ENCODE data around the gene UBE2Z. TPM values are rescaled to one million over a fixed set of nuclear protein-coding genes. Genes with fewer than 3 reads are reported as not detected.
A peak's percentile ranks its signal among the peaks of the same experiment; 100 is the strongest.

Gene UBE2Z
- total and polyA plus RNA-seq, 2 of the 13 experiments (the other 11 are each of a cell fraction or from before 2014, with no cell fraction given) = 63.2 to 122 TPM

- TF ChIP-seq ZBTB3 (CRISPR knock-in tag; IDR thresholded peaks at IDR 0.05; ENCODE audit: borderline replicate concordance, low read depth) = no peak
- TF ChIP-seq, protein P1, sequence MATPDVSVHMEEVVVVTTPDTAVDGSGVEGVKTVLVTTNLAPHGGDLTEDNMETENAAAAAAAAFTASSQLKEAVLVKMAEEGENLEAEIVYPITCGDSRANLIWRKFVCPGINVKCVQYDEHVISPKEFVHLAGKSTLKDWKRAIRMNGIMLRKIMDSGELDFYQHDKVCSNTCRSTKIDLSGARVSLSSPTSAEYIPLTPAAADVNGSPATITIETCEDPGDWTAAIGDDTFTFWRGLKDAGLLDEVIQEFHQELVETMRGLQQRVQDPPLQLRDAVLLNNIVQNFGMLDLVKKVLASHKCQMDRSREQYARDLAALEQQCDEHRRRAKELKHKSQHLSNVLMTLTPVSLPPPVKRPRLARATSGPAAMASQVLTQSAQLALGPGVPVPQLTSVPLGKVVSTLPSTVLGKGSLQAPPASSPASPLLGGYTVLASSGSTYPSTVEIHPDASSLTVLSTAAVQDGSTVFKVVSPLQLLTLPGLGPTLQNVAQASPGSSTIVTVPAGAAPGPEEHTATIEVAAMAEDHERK (CRISPR knock-in tag; IDR thresholded peaks at IDR 0.05; ENCODE audit: low read depth) = no peak
- peak; percentile 69; the same call in 1 of the 2 replicates for TF ChIP-seq ZNF749 (CRISPR knock-in tag; IDR thresholded peaks at IDR 0.05; ENCODE audit: borderline replicate concordance)
- no peak for TF ChIP-seq HNRNPK (IDR thresholded peaks at IDR 0.05; ENCODE audit: low read depth, low read length, poor library complexity, severe bottlenecking)
- no peak for TF ChIP-seq ZNF207 (IDR thresholded peaks at IDR 0.05; ENCODE audit: borderline replicate concordance)
- peak; percentile 71 for TF ChIP-seq ZFX (CRISPR knock-in tag; IDR thresholded peaks at IDR 0.05; ENCODE audit: low read depth)
- TF ChIP-seq DR1 (CRISPR knock-in tag; IDR thresholded peaks at IDR 0.05) = peak; percentile 51; the same call in 1 of the 2 replicates
- TF ChIP-seq HNF1B (CRISPR knock-in tag; IDR thresholded peaks at IDR 0.05) = peak; percentile 82
- peak; percentile 80 for TF ChIP-seq SOX5 (CRISPR knock-in tag; IDR thresholded peaks at IDR 0.05; ENCODE audit: borderline replicate concordance)
- TF ChIP-seq BHLHE40 (IDR thresholded peaks at IDR 0.05; ENCODE audit: low read length) = peak; percentile 67
- TF ChIP-seq, protein P2, sequence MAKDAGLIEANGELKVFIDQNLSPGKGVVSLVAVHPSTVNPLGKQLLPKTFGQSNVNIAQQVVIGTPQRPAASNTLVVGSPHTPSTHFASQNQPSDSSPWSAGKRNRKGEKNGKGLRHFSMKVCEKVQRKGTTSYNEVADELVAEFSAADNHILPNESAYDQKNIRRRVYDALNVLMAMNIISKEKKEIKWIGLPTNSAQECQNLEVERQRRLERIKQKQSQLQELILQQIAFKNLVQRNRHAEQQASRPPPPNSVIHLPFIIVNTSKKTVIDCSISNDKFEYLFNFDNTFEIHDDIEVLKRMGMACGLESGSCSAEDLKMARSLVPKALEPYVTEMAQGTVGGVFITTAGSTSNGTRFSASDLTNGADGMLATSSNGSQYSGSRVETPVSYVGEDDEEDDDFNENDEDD (CRISPR knock-in tag; IDR thresholded peaks at IDR 0.05; ENCODE audit: borderline replicate concordance) = no peak
- TF ChIP-seq ZBTB14 (CRISPR knock-in tag; IDR thresholded peaks at IDR 0.05) = no peak
- TF ChIP-seq TRIM24 (CRISPR knock-in tag; IDR thresholded peaks at IDR 0.05) = no peak
- no peak for TF ChIP-seq ZNF329 (CRISPR knock-in tag; IDR thresholded peaks at IDR 0.05; ENCODE audit: low read depth)
- TF ChIP-seq ZFP36 (IDR thresholded peaks at IDR 0.05; ENCODE audit: borderline replicate concordance, low read depth, low read length, partially characterized antibody) = no peak
- TF ChIP-seq, protein P3, sequence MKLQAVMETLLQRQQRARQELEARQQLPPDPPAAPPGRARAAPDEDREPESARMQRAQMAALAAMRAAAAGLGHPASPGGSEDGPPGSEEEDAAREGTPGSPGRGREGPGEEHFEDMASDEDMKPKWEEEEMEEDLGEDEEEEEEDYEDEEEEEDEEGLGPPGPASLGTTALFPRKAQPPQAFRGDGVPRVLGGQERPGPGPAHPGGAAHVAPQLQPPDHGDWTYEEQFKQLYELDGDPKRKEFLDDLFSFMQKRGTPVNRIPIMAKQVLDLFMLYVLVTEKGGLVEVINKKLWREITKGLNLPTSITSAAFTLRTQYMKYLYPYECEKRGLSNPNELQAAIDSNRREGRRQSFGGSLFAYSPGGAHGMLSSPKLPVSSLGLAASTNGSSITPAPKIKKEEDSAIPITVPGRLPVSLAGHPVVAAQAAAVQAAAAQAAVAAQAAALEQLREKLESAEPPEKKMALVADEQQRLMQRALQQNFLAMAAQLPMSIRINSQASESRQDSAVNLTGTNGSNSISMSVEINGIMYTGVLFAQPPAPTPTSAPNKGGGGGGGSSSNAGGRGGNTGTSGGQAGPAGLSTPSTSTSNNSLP (IDR thresholded peaks at IDR 0.05; ENCODE audit: low read depth, low read length) = peak; percentile 38; the same call in 1 of the 2 replicates
Observed at GRCh38 chr17:48970865-48971687, 62.9 kb downstream of the UBE2Z start (continued).

Data from HepG2 (cell line).